Esophagus muscularis mucosa (tissue), 4 donors: ENCODE data around the gene MBP. TPM values are rescaled to one million over a fixed set of nuclear protein-coding genes. Genes with fewer than 3 reads are reported as not detected.

Source experiments
- DNase-seq: peaks from one replicate; pipeline ENCODE4 v3.0.0-alpha.2; 2017; ENCODE audit errors: extremely low spot score
- H3K27ac ChIP-seq, 4 donors: fragments of 200-600 bp; sonication (generic); replicated peaks in 1 of 4; 1 replicate in 3 of 4; 2 replicates in 1 of 4; pipeline ENCODE4 v1.5.1; 2016 to 2019; ENCODE audit warnings: mild to moderate bottlenecking in 1 of 4
- H3K27me3 ChIP-seq, 4 donors: fragments of 200-600 bp; sonication (generic); one replicate each; pipeline versions ENCODE4 v1.5.1 to v1.6.0; 2016 to 2019
- H3K36me3 ChIP-seq, 4 donors: fragments of 200-600 bp; sonication (generic); one replicate each; pipeline ENCODE4 v1.5.1; 2016 to 2019
- H3K4me1 ChIP-seq, 4 donors: fragments of 200-600 bp; sonication (generic); one replicate each; pipeline ENCODE4 v1.5.1; 2016 to 2019
- H3K4me3 ChIP-seq, 4 donors: fragments of 200-600 bp; sonication (generic); 1 replicate in 2 of 4; 2 replicates in 2 of 4; pipeline ENCODE4 v1.5.1; 2016 to 2019; ENCODE audit warnings: mild to moderate bottlenecking in 4 of 4, moderate library complexity in 1 of 4
- H3K9me3 ChIP-seq, 4 donors: fragments of 200-600 bp; sonication (generic); 1 replicate in 3 of 4; 2 replicates in 1 of 4; pipeline ENCODE4 v1.5.1; 2016 to 2019
- CTCF ChIP-seq, 3 experiments: fragments of 200-600 bp in 2 of 3; fragments of 450-650 bp in 1 of 3; sonication (generic) in 2 of 3; IDR thresholded peaks; one replicate each; pipeline ENCODE4 v1.5.1; 2017 to 2019; ENCODE audit warnings: antibody characterized with exemption in 3 of 3, mild to moderate bottlenecking in 2 of 3, moderate library complexity in 1 of 3
- EP300 ChIP-seq: sonication (generic); formaldehyde crosslinking; IDR thresholded peaks from one replicate; pipeline ENCODE4 v1.6.1; 2017; ENCODE audit warnings: antibody characterized with exemption
- POLR2A ChIP-seq: fragments of 450-650 bp; IDR thresholded peaks from one replicate; pipeline ENCODE4 v1.6.1; 2017; ENCODE audit warnings: antibody characterized with exemption, moderate library complexity, mild to moderate bottlenecking, low read depth
- POLR2AphosphoS5 ChIP-seq, 2 donors: sonication (generic); formaldehyde crosslinking; IDR thresholded peaks; one replicate each; pipeline ENCODE4 v1.6.1; 2017; ENCODE audit warnings: antibody characterized with exemption in 2 of 2
- WGBS: methylation state at CpG from one replicate; pipeline ENCODE4 v1.1.5; 2018; 5-methylcytosine and 5-hydroxymethylcytosine counted together
- intact Hi-C: fragments of 100-400 bp; cut with DNase I; formaldehyde crosslinking; loops from one replicate; pipeline ENCODE4 v1.15.1; 2023
- total RNA-seq, 4 donors: library from RNA; depleted of rRNA; stranded (reverse); fragments of >200 nt; gene quantifications; one replicate each; pipeline versions ENCODE4 v1.1.0 to v1.2.1, GENCODE V29; 2016

The MBP gene
- total RNA-seq, 4 donors from 2014 or later, result 21.9 to 31.3 (median 27.3) TPM

GRCh38 chr18:77108821-77109647 lies 23.5 kb downstream of the MBP start:
- intact Hi-C loops, result no loop called here
- Histone ChIP-seq H3K4me1 (peaks cover 32 to 55% (median 40%) of the 10 kb centered on the region in 4 donors), H3K27ac (peak overlapping the region; percentile 62 to 74 (median 67)), H3K9me3 (no peaks in the 10 kb centered on the region), H3K36me3 (peaks cover 0 to 4% (median 0%) of the 10 kb centered on the region in 4 donors), H3K4me3 (peak overlapping the region in 1 of 4 donors; percentile 24), H3K27me3 (no peaks in the 10 kb centered on the region)
- no peak for DNase-seq
- no peak for TF ChIP-seq CTCF (IDR thresholded peaks at IDR 0.05)
- TF ChIP-seq POLR2AphosphoS5 (IDR thresholded peaks at IDR 0.05), result no peak
- no peak for TF ChIP-seq EP300
- no peak for TF ChIP-seq POLR2A
- 84% methylated on average over 6 of the region's 7 CpGs for WGBS

GRCh38 chr18:77108001-77108692 lies 24.4 kb downstream of the MBP start:
- no peak for DNase-seq
- Histone ChIP-seq H3K4me3 (peak overlapping the region; percentile 12 to 24 (median 21)), H3K27ac (peak overlapping the region; percentile 62 to 74 (median 67)), H3K27me3 (no peaks in the 10 kb centered on the region), H3K36me3 (peaks cover 0 to 4% (median 0%) of the 10 kb centered on the region in 4 donors), H3K4me1 (peaks cover 35 to 53% (median 43%) of the 10 kb centered on the region in 4 donors), H3K9me3 (no peaks in the 10 kb centered on the region)
- 12% methylated on average over 13 of the region's 13 CpGs for WGBS
- TF ChIP-seq CTCF (IDR thresholded peaks at IDR 0.05) (no peak), POLR2AphosphoS5 (IDR thresholded peaks at IDR 0.05) (peak; percentile 72 to 74)
- intact Hi-C loops, result no loop called here

GRCh38 chr18:77107292-77107691 lies 25.3 kb downstream of the MBP start:
- H3K4me1 ChIP-seq, result peaks cover 44 to 54% (median 48%) of the 10 kb centered on the region in 4 donors
- DNase-seq, result no peak
- H3K4me3 ChIP-seq, result no peak overlapping the region
- H3K36me3 ChIP-seq, result peaks cover 0 to 4% (median 0%) of the 10 kb centered on the region in 4 donors
- intact Hi-C loops, result no loop called here
- peak overlapping the region; percentile 62 to 74 (median 67) for H3K27ac ChIP-seq
- no peaks in the 10 kb centered on the region for H3K9me3 ChIP-seq
- TF ChIP-seq CTCF (IDR thresholded peaks at IDR 0.05) (no peak), POLR2AphosphoS5 (IDR thresholded peaks at IDR 0.05) (peak in 1 of 2 donors; percentile 7)
- 63% methylated on average over 5 of the region's 5 CpGs for WGBS
- no peaks in the 10 kb centered on the region for H3K27me3 ChIP-seq

GRCh38 chr18:77106331-77106730 lies 26.3 kb downstream of the MBP start:
- no peak for DNase-seq
- Histone ChIP-seq H3K36me3 (peaks cover 0 to 4% (median 0%) of the 10 kb centered on the region in 4 donors), H3K27me3 (no peaks in the 10 kb centered on the region), H3K4me3 (no peak overlapping the region), H3K27ac (peak overlapping the region in 1 of 4 donors; percentile 69), H3K4me1 (peaks cover 50 to 63% (median 57%) of the 10 kb centered on the region in 4 donors), H3K9me3 (no peaks in the 10 kb centered on the region)
- intact Hi-C loops, result no loop called here
- WGBS, result 69% methylated on average over 13 of the region's 15 CpGs
- no peak for TF ChIP-seq POLR2AphosphoS5 (IDR thresholded peaks at IDR 0.05)
- TF ChIP-seq EP300, result no peak

- intact Hi-C loops, result no loop called here
These were observed 26.9 kb downstream of the MBP start for GRCh38 chr18:77105680-77106079.

More at GRCh38 chr18:77105680-77106079, 26.9 kb downstream of the MBP start:
- DNase-seq, result no peak
- H3K36me3 ChIP-seq, result peaks cover 0 to 4% (median 0%) of the 10 kb centered on the region in 4 donors
- H3K27ac ChIP-seq, result peak overlapping the region in 1 of 4 donors; percentile 69
- no peak overlapping the region for H3K4me3 ChIP-seq
- TF ChIP-seq CTCF (IDR thresholded peaks at IDR 0.05) (no peak), EP300 (no peak), POLR2AphosphoS5 (IDR thresholded peaks at IDR 0.05) (no peak), POLR2A (no peak)
- peaks cover 53 to 70% (median 63%) of the 10 kb centered on the region in 4 donors for H3K4me1 ChIP-seq
- 91% methylated on average over 3 of the region's 3 CpGs for WGBS
- H3K27me3 ChIP-seq, result no peaks in the 10 kb centered on the region
- H3K9me3 ChIP-seq, result no peaks in the 10 kb centered on the region
